NCI-H2107 (cell line): ENCODE data around the gene PTCD2.

Experiments
- DNase-seq: peaks from one replicate; lab custom pipeline; 2025; lab: John Stamatoyannopoulos, UW

The PTCD2 gene, protein sequence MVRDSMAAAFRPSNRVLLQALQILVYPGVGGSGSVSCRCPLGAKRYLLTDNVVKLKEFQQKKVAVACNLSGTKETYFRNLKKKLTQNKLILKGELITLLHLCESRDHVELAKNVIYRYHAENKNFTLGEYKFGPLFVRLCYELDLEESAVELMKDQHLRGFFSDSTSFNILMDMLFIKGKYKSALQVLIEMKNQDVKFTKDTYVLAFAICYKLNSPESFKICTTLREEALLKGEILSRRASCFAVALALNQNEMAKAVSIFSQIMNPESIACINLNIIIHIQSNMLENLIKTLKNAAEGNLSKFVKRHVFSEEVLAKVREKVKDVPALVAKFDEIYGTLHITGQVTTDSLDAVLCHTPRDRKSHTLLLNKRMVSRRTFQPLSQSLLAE

GRCh38 chr5:72319976-72320752 lies at the start of gene PTCD2, which contains the start of gene MRPS27:
Gene PTCD2 (plus strand): TSS chr5:72320373. CDS start chr5:72320383, 10 bp downstream.
Gene MRPS27 (minus strand): TSS chr5:72320240. CDS start chr5:72320221, 19 bp downstream.
- peak; percentile 93 for DNase-seq

DNA sequence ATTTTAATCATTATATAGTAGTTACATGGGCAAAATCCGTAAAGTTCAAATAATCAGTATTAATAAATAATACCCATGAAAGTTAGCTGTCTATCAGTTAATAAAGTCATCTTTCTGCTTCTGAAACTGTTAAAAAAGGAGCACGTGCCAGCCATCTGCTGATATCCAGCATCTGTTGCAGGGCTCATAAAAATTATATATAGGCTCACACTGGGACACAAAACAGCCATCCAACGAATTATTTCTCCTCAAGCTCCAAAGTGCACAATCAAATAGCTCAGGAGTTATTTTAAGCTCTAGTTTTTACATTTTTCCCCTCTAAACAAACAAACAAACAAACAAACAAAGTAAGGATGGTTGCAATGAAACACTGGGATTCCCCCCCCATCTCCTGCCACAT lies 48.5 kb upstream of the PTCD2 start:
- DNase-seq = no peak

DNA sequence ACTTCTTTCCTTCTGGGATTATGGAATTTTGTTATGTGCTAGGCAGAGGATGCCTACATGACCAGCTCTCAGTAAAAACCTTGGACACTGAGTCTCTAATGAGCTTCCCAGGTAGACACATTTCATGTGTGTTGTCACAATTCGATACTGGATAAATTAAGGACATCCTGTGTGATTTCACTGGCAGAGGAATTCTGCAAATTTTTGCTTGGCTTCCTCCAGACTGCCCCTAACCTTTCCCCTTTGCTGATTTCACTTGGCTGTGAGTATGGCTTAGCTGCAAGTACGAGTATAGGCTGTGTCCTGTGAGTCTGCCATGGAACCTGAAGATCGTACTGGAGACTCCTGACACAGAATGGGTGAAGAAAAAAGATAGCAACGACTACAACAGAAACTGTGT lies 47.8 kb upstream of the PTCD2 start:
- DNase-seq = no peak

GRCh38 chr5:72273547-72273946 lies 46.6 kb upstream of the PTCD2 start:
- no peak for DNase-seq

DNA sequence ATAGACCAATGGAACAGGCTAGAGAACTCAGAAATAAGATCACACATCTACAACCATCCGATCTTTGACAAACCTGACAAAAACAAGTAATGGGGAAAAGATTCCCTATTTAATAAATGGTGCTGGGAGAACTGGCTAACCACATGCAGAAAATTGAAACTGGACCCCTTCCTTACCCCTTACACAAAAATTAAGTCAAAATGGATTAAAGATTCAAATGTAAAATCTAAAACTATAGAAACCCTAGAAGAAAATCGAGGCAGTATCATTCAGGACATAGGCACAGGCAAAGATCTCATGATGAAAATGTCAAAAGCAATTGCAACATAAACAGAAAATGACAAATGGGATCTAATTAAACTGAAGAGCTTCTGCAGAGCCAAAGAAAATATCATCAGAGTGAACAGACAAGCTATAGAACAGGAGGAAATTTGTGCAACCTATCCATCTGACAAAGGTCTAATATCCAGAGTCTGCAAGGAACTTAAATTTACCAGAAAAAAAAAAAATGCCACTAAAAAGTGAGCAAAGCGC lies 43.9 kb upstream of the PTCD2 start:
- no peak for DNase-seq

DNA sequence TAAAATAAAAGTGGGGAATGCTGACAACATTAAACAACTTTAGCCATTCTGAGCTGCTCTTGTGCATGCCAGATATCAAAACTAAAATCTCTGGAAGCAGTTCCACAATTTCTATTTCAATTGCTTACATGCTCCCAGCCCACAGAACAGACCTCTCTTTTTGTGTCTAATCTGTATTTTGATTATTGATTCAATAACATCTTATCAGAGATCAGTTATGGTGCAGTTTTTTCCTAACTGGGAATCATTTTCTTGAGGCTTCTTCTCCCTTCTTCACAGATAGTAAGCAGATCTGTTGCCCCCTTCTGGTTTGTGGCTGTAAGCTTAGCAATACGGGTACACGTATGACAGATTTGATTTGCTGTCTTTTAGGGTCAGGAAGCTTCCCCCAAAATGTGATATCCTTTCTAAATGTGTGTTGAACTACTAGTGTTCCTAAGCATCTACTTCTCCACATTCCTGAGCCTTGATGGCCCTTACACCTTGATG lies 39.5 kb upstream of the PTCD2 start:
- DNase-seq = no peak

DNA sequence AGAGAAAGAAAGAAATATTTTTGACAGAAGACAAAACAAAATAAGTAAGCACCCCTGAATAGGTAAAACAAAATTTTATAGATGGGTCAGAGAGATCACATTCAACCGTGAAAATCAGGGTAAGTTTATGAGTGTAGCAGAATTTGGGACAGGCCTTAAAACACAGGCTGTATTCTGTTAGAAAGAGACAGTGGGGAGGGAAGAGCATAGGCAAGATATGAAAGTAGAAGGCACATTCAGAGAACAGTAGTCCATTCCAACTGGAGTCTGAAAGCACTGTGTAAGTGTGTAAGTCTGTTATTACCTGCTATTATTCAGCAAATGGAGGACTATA lies 38.8 kb upstream of the PTCD2 start:
- no peak for DNase-seq

DNA sequence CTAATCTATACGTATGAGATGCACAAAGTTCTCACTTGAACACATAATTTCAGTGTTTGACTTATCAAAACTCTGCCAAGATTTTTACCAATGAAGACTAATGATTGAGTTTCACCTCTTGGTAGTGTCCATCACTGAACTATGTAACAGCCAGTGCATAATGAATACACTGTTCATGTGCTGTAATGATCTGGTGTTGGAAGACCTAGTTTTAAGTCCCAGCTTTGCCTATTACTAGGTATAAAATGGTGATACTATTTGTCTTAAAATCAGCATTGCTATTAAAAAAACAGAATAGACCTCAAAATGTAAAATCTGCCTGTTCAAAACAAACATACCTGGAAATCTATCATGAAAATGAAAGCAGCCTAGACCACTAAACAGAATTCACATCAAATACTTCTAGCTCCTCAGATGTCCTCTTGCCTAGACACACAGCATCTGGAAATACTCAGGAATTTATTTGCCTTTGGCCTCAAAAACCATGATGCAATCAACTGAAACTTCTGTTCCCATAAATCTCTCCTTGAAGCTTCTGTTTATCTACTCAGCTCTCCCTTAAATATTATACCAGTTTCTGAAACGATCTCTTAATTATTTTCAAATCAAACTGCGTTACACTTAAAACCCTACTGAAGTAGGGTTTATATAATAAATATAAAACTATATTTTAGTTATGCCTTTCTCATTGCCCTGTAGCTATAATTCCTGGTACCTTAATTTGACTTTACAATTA lies 38.2 kb upstream of the PTCD2 start:
- no peak for DNase-seq

DNA sequence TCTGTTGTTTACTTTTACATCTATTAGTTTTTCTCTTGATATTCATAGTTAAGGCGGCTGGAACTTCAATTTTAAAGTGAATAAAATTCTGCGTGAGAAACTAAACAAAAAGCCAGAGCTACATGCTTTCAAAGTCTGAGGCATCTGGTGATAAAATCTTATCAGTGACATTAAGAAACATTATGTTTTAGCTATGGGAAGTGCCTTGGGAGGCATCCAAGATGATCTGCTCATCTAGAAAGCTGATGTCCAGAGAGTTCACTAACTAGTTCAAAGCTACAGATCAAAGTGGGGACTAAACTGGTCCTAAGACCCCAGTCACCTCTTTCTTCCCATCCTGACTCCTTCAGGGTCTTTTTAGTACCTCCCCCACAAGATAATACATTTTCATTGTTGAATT lies 37.3 kb upstream of the PTCD2 start:
- no peak for DNase-seq

DNA sequence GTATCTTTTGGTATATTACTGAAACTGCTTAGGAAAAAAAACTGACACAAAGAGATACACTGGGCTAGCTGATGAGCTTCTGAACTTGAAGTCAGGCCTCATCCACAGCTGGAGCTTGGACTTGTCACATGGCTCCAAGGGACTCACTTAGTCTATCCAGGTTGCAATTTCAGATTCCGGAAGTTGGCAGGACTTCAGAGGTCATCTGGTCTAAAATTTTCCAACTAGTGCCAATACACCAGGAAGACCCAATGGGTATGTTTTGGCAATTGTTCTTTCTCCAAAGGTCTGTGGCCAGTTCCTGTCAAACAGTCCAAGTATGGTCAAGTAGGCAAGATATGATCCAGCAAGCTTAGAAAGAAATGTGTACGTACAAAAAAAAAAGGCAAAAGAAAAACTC lies 36.8 kb upstream of the PTCD2 start:
- DNase-seq = no peak

DNA sequence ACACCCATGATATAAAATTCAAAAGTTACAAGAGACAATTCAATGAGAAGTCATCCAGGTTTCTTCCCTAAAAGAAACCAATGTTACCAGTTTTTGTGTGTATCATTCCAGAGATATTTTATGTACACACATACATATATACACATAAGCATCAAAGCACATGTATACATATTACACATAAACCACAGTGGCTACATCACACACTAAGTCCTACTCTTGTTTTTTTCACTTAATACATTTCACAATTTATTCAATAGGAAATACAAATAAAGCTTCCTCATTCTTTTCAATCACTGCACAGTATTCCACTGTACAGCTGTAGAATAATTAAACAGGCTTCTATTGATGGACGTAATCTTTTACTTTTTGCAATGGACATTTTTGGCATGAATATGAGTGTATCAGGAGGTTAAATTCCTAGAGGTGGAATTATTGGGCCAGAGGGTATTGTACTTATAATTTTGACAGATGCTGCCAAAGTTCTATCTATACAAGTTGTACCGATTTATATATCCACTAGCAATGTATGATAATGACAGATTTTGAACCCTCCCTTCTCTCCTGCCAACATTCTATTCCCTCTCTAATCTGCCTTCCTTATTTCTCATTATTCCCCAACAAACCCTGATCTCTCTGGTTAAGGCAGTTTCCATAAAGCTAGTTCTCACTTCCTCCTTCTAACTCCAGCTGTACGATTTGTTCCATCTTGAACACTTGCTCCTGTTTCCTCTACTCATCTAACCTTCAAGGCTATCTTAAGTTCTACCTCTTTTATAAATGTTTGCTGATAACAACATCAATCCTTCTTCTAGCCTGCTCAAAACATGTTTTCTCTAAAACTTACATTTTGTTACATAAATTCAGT lies 35.4 kb upstream of the PTCD2 start:
- DNase-seq = no peak

- DNase-seq = no peak
These were observed 34.8 kb upstream of the PTCD2 start for GRCh38 chr5:72285424-72285821.

- DNase-seq = no peak
These were observed 33.4 kb upstream of the PTCD2 start for GRCh38 chr5:72286798-72287197.

DNA sequence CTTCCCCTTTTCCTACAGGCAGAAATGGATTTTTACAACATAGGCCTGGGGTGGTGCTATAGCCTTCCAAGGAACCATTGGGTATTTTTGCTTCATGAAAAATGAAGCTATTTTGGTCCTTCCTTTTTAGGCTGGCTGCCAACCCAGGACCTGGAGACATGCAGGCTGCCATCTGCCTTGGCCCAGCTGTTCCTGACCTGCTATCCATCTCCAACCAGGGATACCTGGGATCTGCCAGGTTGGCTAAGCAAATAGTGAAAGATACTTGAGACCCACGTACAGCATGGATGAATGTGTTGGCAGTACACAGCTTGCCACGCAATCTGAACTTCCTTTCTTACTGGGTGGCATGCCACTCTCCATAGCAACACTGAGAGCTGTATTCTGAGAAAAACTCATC lies 31.2 kb upstream of the PTCD2 start:
- peak; percentile 5 for DNase-seq

DNA sequence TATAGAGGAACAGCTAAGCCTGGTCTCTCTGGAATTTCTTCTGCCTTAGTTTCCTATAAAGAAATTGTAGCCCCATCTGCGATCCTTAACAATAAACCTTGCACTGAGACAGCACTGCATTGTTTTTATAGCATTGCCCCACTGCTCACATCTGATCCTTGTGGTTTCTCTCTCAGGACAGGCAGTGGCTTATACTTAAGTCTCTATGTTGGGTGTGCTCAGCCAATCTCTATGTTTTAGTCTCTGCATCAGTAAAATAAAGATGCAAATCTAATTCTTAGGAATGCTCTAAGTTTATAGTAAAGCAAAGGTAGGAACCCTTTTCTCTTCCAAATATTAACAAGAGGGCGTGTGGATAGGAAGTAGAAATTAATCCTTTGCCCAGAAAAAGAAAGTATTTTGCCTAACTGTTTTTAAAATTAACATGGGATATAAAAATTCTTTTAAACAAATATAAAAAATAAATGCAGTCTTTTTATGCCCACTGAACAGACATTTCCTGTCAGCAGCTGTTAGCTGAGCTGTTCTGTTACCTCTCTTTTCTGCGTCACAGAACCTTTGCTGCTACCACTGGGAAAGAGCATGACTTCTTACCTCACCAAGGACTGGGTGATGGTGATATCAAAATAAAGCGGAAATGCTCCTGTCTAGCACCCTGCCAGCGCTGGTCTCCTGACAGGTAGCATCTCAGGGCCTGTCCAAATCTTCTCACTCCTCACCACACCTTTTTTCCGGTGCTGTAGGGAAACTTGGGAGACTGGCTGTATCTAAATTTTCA lies 29.6 kb upstream of the PTCD2 start:
- no peak for DNase-seq

DNA sequence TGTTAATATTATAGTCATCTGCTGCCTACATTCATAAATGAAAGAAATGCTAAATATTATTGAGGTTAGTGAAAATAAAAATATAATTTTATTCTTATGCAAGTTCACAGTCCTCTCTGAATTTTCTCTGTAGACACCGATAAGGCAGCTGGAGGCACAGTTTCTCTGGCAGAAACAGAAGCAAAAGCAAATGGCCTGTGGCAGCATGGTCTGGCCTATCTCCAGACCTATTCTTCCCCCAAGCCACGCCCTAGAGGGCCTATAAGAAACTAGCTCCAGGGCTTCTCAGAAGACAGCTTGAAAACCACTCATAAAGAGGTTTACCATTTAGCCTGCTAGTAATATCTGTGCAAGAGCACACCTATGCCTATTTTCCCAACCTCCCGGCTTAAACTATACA lies 28.6 kb upstream of the PTCD2 start:
- no peak for DNase-seq

DNA sequence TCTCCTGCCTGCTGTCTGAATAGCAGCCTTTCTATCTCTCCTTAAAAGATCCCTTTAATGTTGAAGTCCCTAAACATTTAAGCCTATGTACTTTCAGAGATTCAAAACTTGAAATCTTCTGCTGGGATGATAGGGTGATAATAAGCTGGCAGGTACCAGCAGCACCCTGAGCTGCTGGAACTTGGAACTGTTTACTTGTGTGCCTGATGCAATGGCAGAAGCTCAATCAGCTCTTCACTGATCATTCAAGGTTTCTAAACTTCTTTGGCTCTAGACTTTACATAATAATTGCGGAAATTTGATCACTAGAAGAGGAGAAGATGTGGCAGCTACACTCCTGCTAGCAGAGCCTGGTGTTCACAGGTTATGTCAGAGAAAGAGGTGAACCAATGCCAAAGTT lies 27.8 kb upstream of the PTCD2 start:
- no peak for DNase-seq

DNA sequence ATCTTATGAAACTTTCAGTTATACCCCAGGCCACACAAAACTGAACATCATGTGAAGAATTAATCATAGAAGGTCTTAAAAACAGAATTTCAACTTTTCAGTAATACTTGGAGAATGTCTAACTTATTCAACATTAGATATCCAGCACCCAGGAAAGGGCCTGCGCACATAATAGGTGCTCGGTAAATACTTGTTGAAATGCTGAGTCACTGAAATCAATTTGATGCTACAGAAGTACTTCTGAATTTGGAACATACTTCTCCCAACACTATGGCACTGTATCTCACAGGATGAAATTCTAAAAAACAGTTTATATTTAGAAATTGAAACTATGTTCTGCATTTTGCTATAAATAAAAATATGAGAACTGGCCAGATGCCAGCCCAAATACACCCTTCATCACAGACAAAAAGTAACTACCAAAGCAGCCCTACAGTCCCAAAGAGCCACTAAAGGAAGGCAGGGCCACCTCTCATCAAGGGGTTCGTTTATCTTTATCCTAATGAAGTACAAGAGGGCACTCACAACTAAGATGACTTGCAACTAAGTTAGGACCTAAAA lies 26.6 kb upstream of the PTCD2 start:
- no peak for DNase-seq

DNA sequence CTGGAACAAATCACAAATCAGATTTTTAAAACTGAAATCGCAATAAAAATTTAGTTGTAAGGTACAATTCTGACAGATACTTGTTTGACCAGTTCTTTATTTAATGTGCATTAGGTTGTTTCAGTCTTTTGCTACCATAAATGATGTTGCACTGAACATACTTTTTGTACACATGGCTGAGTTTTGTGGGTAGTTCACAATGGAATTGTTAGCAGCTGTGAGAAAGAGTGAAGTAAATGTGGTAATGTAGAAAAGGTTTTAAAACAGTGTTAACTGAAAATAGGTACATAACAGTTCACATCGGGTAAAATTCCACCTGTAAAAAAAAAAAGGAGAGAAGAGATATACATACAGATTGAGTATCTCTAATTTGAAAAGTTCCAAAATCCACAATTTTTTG lies 25.7 kb upstream of the PTCD2 start:
- DNase-seq = no peak

DNA sequence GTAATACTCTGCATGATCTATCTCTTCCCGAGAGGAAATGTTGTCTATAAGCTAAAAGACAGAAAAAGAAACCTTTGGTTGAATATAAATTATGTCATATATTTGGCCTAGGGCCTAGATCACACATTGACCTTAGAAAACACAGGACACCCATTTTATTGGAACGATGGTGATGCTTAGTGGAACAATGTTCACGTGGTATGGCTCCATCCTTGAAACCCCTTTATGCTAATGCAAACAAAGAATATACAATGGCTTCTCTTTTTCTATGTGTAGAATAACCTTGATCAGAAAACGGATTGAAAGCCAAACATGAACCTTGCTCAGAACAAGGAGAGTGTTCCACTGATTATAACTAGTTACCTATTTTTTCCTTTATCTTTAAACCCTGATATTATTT lies 24.6 kb upstream of the PTCD2 start:
- no peak for DNase-seq
